Mucosa of gallbladder (tissue), 1 donor: ENCODE results near the gene MFSD11. TPM values are rescaled to one million over a fixed set of nuclear protein-coding genes. Genes with fewer than 3 reads are reported as not detected.
"Not testable (repeated sequence)": the region's sequence is repeated elsewhere in the genome, so short reads cannot be mapped to it uniquely, and the experiment has no call there.

ENCODE experiments used
- DNase-seq: peaks from one replicate; pipeline ENCODE4 v3.0.0-alpha.2; 2020; ENCODE audit warnings: low spot score
- total RNA-seq: library from RNA; stranded (reverse); gene quantifications from one replicate; pipeline ENCODE4 v1.2.1, GENCODE V29; 2021
- donor health status: DM: no; HTN: no; CAD: no.

Gene MFSD11
- 21.1 TPM for total RNA-seq

GRCh38 chr17:76737676-76738467 is at the start of gene MFSD11:
Gene MFSD11, plus strand, starts transcription at chr17:76738119. Its CDS starts 234 bp downstream, at chr17:76738353.
- peak; percentile 92 for DNase-seq

DNA sequence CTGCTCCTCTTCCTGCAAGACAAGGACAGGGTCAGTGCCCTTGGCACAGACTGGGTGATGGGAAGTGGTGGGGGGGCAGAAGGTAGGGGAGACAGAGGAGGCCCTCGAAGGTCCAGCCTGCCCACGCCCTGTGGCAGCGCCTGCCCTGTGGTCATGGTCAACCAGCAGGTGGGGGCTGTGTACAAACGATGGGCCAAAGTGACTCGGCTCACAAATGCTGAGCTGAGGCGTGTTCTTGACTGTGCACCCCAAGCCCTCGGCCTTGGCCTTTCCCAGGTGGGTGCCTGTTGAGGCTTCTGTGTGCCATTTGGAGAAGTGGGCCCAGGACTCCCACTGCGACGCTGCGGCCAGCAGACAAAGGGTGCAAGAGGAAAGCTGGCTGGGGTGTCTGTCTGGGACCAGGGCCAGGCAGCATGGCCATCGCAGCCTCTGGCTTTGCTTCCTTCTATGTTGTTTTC is 49.7 kb upstream of the MFSD11 start:
- no peak for DNase-seq

- no peak for DNase-seq
These were observed 48.1 kb upstream of the MFSD11 start for GRCh38 chr17:76689859-76690258.

GRCh38 chr17:76690596-76691280 is 47.2 kb upstream of the MFSD11 start:
- DNase-seq = no peak

GRCh38 chr17:76691379-76692191 is 46.3 kb upstream of the MFSD11 start:
- no peak for DNase-seq

DNA sequence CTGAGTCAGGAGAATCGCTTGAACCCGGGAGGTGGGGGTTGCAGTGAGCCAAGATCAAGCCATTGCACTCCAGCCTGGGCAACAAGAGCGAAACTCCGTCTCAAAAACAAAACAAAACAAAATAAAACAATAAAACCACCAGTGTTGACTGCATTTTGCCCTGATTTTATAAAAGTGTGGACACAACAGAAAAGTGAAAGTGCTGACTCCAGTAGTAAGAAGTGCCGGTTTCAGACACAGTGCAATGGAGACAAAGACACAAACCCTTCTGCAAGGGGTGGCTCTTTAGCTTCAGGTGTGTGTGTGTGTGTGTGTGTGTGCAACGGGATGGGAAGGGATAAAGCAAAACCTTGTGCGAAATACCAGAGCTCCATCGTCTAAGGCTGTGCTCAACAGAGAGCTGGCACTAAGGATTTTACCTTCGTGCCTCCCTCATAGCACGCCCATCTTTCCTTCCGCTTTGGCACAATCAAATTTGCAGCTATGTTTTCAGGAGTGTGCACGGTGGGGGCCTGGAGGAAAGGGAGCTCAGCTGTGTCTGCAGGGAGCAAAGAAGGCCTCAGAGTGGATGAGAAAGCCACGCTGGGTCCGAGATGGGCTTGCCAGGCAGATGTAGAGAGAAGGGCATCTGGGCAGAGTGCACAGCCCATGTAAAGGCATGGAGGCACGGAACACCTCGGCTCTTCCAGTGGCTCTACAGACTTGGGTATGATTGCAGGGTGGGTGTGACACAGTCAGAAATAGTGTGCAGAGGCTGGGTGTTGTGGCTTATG is 42.7 kb upstream of the MFSD11 start:
- DNase-seq = no peak

DNA sequence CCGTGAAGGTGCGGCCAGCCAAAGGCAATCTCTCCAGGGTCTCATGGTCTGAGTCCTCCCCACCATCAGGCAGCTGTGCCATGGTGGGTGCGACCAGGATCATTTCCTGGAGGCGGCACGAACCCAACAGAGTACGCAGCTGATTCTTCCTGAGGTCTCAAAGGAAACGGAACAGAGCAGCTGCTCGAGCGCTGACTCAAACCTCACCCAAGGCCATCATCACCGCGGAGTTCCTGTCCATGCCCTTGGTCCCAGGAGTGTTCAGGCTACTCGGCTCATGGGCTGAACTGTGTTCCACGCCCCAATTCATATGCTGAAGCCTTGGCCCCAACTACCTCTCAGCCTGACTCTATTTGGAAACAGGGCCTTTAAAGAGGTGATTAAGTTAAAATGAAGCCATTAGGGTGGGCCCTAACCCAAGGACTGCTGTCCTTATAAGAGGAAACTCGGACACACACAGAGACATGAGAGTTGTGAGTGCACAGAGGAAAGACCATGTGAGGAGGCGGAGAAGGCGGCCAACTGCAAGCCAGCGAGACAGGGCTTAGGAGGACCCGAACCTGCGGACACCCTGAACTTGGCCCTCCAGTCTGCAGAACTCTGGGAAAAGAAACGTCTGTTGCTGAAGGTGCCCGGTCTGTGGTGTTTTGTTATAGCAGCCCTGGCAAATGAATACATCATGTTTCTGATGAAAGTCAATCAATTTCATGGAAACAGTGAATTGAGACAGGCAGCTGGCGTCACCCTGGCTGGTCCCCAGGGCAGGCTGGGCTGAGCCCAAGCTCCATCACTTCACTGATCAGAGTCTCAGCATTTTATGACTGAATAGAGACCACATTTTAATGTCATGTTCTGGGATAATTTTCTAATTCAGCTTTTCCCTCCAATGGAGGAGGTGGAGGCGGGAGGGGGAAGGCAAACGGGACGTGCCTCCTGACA is 40.9 kb upstream of the MFSD11 start:
- no peak for DNase-seq

DNA sequence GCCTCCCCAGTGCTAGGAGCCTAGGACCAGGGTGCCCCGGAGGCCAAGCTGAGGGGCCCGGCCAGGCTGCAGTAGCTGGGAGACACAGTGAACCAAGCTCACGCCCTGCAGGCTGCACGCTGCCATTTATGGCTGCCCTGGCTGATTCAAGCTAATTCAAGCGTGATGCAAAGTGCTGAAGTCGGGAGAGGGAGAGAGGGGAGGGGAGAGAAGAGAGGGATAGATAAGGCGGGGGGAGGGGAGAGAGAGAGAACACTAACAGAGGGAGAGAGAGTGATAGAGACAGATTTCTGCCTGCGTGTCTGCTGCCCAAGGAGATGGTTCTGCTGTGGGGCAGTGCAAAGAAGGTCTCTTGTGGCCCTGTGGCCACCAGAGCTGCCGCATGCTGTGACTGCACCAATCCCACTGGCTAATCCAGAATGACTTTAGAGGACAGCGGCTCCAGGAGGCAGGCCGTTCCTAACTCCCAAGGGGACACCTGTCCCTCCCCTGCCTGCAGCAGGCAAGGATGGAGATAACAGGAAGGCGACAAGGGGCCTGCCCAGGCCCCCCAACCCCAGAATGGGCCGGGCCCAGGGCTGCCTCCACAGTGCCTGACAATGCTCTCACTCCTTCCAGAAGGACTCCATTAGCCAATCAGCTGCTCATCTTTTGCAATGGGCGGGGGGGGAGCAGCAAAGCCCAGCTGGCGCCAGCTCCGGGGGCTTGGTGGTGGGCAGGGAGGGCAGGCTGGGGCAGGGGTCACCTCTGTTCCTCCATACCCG is 40.0 kb upstream of the MFSD11 start:
- no peak for DNase-seq

DNA sequence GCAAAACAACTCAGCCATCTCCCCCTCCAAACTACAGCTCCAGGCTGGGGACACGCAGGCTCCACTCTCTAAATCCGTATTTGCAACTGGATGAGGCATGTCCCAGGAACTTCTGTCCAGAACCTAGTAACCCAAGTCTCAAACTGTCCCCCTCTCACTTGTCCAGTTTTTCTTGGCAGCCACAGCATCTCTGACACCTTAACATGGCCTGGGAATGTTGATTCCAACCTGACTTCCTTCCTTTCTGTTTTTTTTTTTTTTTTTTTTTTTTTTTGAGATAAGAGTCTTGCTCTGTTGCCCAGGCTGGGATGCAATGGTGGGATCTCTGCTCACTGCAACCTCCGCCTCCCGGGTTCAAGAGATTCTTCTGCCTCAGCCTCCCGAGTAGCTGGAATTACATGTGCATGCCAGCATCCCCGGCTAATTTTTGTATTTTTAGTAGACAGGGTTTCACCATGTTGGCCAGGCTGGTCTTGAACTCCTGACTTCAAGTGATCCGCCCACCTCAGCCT is 39.4 kb upstream of the MFSD11 start:
- not testable (repeated sequence) for DNase-seq

DNA sequence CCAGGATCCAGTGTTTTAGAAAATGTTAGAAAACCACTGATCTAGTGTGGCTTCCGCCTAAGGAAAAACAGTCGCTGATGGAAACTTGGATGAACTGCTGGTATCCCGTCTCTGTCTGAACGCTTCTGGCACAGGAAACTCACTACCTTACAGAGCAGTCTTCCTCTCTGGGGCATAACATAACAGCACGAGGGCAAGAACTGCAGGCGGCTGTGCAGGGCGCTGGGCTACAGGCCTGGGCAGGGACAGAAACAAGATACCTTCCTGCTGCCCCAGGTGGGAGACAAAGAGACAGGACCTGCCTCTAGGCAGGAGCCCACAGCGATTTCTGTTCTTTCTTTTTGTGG is 37.7 kb upstream of the MFSD11 start:
- no peak for DNase-seq

GRCh38 chr17:76700617-76701470 is 37.1 kb upstream of the MFSD11 start:
- no peak for DNase-seq

DNA sequence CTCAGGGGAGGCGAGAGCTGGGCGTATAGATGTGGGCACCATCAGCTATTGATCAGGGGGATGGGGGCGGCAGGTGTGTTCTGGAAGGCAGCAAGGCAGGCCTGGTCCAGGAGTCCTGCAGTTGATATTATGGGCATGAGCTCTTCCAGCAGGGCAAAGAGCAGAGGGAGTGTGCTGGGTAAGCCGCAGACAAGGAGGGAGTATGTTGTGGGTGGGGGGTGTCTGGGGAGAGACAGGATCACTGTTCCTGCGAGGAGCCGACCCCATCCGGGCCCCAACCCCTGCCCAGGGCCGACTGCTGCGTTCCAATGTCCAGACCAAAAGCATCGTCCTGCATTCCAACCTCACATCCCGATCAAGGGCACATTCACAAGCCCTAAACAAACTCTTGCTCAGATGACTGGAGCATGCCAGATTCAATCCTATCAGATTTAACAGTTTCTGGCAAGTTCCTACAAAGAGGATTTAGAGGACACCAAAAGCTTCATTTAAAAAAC is 36.4 kb upstream of the MFSD11 start:
- DNase-seq = no peak

- no peak for DNase-seq
These were observed 35.8 kb upstream of the MFSD11 start for GRCh38 chr17:76702076-76702475.

DNA sequence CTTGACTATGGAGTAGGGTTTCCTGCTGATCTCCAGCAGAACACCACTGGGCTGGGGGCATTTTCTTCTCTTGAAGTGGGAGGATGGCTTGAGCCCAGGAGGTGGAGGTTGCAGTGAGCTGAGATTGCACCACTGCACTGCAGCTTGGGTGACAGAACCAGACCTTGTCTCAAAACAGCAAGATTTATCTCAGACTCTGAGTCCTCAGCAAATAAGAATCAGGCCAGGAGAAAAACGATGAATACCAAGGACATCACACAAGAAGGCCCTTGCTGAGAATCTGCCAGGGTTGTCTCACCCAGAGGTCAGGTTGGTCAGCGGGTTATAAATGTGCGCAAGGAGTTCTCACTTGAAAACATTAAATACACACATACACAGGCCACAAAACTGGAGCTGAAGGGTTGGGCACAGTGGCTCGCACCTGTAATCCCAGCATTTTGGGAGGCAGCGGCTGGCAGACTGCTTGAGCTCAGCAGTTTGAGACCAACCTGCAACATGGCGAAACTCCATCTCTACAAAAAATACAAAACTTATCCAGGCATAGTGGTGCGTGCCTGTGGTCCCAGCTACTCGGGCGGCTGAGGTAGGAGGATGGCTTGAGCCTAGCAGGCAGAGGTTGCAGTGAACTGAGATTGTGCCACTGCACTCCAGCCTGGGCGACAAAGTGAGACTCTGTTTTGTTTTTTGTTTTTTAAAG is 34.8 kb upstream of the MFSD11 start:
- DNase-seq = no peak

DNA sequence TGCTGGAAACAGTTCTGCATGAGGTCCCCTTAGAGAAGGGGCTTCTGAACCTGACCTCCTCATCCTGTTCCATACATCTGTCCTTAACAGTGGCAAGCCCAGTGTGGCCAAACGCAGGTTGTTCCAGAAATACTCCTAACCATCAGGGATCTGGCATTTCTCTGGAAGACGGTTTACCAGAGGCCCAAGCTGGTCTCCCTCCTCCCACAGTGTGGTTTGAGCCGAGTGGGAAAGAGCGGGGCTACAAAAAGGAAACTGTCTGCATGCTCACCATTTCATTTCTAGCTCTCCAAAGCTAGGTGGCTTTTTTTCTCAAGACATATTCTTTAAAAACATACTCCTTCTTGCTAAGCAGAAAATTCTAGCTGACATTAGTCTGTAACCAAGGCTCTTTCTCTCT is 33.1 kb upstream of the MFSD11 start:
- no peak for DNase-seq

DNA sequence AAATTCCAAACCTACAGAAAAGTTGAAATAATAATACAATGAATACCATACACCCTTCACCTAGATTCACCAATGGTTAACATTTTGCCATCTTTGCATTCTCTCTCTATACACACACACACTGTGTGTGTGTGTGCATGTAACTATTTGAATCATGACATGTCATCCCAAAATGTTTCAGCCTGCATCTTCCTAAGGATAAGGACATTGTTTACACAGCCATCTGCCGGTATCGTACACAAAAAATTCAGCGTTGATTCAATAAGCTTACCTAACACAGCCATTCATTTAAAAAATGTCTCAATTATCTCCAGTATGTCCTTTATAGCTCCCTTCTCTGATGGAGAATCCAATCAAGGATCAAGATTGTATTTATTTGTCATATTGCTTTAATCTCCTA is 31.1 kb upstream of the MFSD11 start:
- DNase-seq = no peak

- no peak for DNase-seq
These were observed 29.7 kb upstream of the MFSD11 start for GRCh38 chr17:76707985-76708807.
